Hematopoietic multipotent progenitor cell treated with erythropoietin and hydrocortisone succinate and interleukin-3 and kit ligand, for 6 days (in vitro differentiated cells): ENCODE results near the gene BARHL1.
A peak's percentile ranks its signal among the peaks of the same experiment; 100 is the strongest.

Experiments
- DNase-seq: peaks from one replicate; pipeline ENCODE4 v3.0.0-alpha.2; 2015

BARHL1 gene

DNA sequence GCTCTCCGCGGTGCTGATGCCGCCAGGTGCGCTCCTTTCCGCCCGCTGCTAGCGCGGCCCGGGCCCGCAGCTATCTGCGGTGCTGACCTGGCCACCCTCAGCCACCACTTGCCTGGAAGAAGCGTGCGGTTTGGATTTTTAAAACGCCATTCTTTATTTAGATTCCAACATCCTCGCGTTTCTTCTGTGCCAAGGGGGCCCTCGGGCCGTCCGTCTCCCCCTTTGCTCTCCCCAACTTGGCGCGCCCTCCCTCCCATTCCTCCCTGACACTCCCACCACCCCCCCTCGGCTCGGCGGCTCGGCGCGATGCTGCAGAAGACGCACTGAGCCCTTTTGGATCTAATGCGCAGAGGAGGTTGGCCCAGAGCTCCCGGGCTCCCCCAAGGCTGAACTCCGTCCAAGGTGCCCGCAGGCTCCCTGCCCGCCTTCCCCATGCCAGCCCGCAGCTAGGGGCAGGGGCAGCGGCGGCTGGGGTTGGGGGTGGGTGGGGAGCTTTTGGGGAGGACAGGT, at the start of gene BARHL1:
Gene BARHL1, plus strand, starts transcription at position 331 of the 510 bp plus-strand sequence. CDS start 192 bp downstream, outside the sequence.
- no peak for DNase-seq

DNA sequence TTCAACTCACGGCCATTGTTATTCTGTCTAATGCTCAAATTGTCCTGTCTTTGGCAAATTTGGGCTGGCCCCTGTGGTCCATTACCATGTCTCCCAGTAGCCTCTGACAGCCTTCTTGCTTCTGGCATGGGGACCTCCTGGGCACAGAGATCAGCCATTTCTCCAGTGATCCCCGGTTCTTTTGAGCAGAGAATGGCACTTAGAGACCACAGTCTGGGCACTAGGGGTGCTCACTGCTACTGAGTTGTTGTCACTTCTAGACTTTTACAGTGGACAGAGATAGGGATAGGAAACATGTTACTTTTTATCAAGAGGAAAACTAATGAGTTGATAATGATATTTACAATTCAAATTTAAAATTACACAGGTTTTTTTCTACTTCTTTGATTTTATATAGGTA, 47.6 kb upstream of the BARHL1 start:
- no peak for DNase-seq

DNA sequence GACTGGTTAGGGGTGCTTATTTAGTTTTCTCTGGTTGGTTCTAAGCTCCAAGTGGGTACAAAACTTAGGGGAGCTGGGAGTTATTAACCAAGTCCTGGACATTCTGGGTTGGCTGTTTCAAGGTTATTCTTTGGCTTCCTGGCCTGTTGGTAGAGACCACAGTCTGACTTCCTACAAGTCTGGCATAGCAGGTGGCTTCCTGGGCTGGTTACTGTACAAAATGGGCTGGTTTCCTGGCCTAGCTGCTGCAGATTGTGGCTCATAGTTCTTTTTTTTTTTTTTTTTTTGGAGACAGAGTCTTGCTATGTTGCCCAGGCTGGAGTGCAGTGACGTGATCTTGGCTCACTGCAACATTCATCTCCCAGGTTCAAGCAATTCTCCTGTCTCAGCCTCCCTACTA, 46.3 kb upstream of the BARHL1 start:
- DNase-seq = no peak

DNA sequence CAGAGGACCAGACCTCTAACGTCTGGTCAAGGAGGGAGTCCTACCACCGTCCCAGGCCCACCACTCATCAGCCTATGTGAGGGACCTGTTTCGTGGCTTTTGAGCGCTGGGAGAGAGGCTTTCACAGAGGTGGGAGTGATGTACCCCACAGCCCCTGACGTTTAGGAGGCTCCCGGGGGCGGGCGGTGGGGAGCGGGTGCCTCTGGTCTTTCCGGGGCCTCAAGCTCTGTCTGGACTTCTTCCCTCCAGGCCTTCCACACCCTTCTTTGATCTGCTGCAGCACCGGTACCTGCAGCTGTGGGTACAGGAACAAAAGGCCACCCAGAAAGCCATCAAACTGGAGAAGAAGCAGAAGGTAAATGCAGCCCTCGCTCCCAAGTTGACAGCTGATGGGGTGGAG, 45.1 kb upstream of the BARHL1 start:
- DNase-seq = no peak

DNA sequence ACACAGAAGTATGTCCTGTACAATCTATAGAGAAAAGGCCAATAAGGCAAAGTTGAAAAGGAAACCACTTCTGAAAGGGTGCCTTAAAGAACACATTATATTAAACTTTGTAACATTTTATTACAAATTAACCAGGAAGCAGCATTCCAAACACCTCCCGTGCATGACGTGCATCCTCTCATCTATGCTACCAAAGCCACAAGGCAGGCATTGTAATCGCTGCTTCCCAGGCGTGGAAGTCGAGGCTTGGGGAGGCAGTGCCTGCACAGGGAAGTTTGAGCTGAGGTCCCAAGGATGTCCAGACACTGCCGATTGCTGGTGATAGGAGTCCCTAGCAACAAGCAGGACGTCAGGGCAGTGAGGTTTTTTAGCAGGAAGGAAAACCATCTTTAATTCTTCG, 44.3 kb upstream of the BARHL1 start:
- DNase-seq = no peak

DNA sequence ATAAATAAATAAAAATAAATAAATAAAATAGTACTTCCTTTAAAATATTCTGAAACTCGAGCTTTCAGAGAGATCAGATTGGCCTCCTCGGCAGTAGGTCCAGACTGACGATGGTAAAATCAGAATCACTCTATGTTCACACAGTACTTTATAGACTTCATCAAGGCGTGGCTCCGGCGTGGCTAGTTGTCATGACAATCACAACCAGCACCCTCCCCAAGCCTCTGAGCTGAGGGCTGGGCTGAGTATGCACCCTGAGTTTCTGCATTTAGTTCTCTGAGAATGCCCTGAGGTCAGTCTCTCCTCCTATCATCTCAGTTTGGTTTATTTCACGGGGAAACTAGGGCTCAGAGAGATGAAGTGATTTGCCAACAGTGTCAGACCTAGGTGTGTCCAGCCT, 43.3 kb upstream of the BARHL1 start:
- no peak for DNase-seq

DNA sequence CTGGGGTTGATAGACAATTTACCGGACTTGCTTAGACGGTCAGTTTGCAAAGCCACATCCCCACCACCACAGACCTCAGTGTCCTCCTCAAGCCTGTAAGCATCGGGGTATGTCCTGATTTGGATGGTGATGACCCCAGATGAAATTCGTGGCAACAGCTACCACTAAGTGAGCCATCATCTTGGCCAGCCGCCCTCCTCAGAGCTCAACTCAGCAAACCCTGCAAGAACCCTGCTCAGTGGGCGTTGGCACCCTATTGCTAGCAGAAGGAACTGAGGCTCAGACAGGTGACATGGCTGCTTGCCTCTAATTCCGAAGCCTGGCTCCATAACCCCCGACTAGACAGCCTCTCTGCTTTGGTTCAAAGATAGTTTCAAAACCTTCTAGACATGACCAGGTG, 41.4 kb upstream of the BARHL1 start:
- no peak for DNase-seq

DNA sequence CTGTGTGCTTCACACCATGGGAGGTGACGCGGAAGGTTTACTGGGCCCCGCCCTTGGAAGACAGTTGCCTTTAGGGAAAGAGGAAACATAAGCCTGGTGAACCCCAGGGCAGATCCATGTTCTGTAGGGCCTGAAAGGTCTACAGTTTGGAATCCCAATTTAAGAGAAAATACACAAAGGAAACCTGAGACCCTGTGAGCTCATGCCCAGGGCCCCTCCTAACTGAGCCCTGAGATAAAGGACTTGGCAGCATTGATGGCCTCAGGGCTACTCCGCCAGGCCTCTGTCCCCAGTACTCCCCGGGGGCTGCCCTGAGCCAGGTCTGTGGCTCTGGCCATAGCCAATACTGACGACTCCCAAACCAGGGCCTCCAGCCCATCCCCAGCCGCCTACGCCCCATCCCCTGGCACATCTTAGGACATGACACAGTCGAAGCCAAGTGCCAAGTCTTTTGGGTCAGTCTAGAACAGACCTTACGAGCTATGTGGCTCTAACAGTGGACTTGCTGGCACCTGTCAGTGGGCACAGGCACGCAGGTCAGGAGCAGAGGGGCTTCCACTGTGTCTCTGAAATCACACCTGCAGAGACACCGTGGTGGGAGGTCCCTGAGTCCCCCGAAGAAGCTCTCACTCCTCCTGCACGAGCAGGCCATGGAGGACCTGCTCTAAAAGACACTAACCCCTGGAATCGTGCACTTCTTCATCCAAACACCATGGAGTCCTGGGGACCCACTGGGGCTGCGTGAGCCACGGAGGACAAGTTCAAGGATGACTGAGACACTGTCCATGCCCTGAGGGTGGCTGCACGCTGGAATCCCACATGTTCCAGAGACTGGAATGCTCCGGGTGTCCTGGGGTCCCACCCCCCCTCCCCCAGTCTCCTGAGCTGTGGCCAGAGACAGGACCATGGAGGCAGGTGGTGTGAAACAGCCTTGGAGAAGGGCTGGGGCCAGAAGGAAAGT, 40.3 kb upstream of the BARHL1 start:
- no peak for DNase-seq

DNA sequence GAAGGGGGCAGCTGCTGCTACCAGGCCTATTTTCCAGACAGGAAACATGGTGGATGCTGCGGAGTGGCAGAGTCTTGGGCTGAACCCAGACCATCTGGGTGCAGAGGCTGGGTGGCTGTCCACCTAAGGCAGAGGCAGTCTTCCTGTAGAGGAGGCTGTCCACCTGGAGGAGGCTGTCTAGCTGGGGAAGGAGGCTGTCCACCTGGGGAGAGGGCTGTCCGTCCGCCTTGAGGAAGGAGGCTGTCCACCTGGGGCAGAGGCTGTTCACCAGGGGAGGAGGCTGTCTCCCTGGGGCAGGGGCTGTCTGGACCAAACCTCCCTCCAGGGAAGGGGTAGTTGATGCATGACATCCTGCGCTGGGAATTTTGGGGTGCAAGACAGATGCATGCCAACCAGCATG, 39.2 kb upstream of the BARHL1 start:
- no peak for DNase-seq

DNA sequence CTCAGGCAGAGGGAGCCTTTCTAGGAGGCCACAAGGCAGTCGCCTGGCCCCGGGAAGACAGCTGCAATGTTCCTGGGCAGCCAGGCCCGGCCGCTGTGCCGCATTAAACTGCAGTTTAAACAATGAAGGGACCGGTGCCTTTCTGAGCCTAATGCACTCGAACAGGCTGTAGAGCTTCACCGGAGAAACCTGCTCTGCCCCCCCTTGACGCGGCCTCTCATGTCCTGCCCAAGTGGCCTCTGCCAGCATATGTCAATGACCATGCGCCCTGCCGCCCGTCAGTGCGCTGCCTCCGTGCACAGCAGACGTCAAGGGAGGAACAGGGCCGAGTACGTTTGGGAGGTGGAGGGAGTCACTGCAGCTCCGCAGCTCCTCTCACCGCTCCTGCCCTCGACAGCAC, 38.4 kb upstream of the BARHL1 start:
- DNase-seq = no peak

DNA sequence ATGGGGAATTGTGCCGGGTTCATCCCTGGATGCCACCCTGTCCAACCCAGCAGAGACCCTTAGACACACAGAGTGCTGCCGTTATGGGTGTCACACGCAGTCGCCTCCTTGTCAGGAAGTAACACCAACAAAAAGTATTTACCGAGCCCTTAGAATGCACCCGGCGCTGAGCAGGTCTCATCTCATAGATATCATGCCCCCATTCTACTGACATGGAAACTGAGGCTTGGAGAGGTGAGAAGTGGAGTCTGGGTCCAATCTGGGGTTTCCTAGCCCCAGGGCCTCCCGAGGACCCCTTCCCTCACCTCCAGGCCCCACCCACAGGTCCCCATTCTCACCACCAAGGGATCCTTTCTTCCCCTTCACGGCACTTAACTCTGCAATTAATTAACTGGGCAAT, 36.8 kb upstream of the BARHL1 start:
- DNase-seq = no peak

DNA sequence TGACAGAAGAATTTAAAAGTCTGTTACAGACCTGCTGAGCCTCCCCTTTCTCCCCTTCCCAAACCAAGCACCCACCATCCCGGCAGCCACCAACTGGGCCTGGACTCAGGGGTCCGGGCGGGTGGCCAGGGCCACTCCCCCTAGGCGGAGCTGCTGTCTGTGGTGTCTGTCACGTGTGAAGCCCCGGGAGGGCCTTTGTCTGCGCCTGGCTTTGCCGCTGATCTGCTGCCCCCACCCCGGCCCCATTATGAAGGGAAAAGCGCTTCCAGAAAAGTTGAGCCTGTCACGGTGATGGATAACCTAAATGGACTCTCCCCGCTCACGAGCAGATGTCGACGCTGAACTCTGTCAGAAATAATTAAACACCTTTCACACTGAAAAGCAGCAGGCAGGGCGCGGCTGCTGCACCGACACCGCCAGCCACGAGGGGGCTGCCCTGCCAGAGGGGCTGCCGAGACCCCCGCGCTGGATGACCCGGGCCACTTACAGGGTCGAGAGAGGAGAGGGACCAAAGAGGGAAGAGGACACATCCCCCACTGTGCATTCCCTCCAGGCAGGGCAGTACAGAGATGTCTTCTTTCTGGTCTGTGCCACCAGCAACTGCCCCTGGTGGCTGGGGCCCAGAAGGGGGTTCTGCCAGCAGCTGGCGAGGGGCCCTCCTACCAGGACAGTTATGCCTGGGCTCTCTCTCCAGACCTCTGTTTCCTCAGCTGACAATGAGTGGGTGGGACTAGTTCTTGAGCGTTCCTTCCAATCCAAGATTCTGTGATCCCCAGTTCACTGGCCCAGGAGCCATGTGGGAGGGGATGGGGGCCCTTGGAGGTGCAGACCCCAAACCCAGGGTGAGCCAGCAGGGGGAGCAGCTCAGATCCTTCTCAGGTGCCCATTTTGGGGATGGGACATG, 36.0 kb upstream of the BARHL1 start:
- peak; percentile 31 for DNase-seq

DNA sequence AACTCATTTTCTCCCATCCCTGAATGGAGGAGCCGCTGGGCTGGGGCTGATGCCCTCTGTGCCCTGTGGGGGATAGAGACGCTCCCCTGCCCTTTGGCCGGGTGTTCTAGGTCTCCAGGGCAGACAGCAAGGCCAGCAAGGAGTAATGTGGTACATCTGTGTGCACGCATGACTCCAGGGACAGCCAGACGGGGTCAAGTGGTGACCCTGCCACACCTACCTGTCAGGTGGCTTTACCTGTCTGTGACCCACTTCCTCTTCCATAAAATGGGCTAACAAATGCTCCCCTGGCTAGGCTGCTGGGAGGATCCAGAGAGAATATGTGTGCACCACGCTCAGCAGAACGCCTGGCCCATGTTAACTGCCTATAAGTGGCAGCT, 35.4 kb upstream of the BARHL1 start:
- DNase-seq = no peak

DNA sequence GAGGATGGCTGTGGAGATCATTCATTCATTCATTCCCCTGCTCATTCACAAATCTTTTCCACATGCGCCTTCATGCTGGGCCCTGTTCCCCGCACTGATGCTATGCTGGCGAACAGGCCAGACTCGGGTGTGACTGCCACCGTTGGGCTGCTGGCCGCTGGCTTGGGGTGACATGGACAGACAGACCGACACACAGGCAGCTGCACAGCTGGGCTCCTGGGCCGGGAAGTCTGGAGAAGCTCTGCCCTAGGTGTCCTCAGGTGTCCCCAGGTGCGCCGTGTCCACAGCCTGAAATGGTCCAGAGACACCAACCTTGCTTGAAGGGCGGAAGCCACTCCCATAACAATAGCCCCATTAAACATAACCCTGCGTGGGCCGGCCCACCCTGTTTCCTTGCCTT, 35.0 kb upstream of the BARHL1 start:
- no peak for DNase-seq

DNA sequence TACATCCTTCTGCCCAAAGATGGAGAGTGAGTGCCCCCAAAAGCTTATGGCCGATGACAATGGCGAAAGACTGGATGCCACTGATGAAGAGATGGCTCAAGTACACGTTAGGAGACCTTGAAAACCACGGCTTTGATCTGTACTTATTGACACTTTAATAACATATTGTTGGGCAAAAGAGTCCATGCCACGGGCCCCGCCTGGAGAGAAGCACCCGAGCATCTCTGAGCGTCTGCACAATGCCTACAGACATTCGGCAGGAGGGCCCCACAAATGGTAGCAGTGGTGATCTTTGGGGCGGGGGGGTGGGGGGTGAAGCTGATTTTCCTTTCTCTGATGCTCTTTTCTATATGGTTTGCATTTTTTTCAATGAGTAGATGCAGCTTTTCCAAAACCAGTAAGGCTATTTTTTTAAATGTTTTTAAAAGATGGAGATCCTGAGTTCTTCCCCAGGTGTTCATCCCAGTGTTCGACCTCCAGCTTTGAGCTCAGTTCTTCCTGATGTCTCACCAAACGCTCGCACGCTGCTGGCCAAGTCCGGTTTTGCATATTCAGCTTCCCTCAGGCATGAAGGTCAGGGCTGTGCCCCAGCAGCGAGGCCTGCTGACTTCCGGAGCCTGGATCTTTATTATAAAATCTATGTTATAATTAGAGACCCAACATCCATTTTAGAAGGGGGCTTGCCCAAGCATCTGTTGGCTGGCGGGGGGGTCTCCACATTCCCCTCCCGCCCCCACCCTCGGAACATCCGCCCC, 34.3 kb upstream of the BARHL1 start:
- no peak for DNase-seq

DNA sequence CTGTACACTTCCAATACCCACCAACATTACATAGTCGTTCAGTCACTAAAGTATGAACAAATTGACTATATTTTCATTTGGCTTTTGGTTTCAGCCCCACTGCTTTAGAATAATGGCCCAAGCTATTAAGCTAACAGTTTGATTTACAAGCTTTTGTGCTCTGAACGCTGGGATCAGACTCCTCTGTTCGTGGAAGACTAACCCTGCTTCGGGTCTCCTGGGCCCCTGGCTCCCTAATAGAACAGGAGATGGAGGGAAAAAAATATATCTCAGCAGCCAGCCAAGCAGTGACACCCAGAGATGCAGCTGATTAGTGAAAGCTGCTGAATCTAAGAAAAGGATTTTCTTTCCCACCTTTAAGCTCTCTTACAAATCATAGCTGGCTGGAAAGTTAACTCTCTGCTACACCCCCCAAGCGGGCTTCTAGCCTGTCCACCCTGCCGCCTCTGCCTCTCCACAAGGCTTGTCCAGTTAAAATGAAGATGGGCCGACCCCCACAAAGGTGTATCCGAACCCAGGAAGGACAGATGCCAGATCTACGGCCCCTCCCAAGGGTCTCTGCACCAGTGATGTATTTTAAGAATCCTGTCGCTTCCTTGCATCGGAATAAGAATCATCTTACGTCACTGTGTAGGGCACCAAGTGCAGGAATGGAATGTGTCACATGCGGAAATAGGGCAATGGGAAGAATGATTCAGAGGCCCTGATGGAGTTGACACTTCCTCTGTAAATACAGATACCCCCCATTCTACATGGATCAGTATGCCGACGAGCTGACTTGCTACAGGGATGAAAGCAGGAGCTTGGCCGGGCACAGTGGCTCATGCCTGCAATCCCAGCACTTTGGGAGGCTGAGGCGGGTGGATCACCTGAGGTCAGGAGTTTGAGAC, 33.4 kb upstream of the BARHL1 start:
- no peak for DNase-seq

DNA sequence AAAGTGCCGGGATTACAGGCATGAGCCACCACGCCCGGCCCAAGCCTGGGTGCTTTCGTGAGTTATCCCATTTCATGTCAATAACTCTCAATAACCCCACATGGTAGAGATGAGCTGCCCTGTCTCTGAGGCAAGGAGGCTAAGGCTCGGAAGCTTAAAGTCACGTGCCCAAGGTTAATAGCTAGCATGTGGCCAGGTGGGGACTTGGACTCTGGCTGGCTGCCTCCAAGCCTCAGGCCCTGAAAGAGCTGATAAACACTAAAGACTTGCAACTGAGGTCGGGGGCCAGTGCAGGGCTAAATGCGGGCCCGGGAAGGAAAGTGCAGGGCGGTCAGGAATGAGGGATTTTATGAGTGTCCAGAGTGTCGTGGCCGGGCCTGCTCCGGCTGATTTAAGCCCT, 30.9 kb upstream of the BARHL1 start:
- no peak for DNase-seq

DNA sequence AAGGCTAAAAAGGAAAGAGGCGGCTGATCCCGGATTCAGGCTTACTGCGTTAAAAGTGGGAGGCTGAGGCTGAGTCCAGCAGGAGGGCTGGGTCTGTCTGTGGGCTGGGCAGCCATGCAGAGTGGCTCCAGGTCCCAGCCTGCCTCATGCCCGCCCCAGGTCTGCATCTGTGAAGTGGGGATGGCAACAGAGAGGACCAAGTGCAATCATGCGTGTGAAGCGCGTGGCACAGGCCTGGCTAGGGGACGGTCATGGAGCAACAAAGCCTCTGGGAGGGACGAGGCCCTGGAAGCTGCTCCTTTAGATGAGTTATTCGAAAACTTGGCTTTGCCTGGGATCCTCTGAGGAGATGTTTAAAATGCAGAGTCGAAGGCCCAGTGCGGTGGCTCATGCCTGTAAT, 30.4 kb upstream of the BARHL1 start:
- no peak for DNase-seq

DNA sequence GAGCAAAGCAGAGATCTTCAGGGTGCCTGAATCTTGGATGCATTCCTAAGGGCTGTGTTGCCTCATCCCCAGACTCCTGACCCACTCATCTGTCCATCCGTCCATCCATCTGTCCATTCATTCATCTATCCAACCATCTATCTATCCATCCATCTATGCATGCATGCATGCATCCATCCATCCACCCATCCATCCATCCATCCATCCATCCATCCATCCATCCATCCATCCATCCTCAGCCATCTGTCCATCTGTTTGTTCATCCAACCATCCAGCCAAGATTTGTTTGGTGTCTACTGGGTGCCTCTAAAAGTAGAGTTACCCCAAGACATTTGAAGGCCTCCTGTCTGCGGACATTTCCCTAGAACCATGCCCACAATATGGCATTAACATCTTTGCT, 27.7 kb upstream of the BARHL1 start:
- no peak for DNase-seq

DNA sequence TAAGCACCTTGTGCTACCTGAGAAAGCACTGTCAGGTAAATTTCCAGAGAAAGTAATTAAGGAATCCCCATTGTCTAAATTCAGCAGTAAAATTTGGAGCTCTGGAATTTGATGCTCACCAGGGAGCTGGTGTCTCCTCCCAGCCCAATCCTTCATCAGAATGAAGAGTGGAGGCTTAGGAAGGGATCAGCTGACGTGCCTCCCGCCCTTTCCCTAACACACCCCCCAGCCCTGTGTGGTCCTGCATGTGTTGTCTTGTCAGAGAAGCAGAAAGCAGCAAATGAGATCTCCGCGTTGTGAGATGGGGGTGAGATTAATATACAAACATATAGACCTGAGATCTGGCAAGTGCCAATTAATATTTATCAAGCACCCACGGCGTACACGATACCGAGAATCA, 26.9 kb upstream of the BARHL1 start:
- DNase-seq = no peak

DNA sequence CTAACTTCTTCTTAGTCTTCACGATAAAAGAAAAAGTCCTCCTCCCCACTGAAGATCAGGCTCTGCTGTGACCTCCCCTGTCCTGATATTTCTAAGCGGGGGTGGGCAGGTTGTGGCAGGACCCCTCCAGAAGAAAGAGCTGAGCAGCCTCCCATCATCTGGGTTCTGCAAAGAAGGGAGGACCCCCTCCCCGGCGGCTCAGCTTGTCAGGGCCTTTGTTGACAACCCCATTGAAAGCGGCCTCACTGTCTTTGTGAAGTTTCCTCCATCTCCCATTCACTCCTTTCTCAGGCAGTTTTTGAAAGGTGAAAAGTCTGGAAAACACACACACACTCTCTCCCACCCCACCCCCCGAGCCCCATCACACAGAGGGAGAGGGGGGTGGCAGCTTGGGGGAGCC, 26.2 kb upstream of the BARHL1 start:
- no peak for DNase-seq

DNA sequence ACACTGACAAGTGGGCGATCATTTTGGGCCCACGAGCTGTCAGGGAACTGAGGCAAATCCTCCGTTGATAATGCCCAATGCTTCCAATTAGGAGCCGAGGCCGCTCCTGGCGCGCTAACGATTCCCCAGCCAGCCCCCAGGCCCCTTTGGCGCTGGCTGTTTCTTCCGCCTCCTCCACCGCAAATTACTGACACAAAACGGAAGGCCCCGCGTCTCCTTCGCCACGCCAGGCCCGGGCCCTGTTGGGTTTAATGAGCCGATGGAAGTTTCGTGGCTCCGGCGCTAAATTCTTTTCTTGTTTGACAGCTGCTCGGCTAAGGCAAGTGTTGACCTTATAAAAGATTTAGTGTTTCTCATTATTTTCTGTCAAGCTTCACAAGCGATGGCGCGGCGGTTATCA, 25.7 kb upstream of the BARHL1 start:
- DNase-seq = no peak
